Stimulated activated CD4-positive, alpha-beta T cell treated with anti-CD3 and anti-CD28 coated beads, TNF-alpha, amount 100 ng/mL, for 1 hour (primary cell): Measurements from ENCODE around the gene PHC2.

ENCODE experiments used
- DNase-seq, 3 donors: peaks; one replicate each; pipeline ENCODE4 v3.0.0-alpha.2; 2020; ENCODE audit warnings: low read depth in 3 of 3, low spot score in 1 of 3

PHC2 gene

DNA sequence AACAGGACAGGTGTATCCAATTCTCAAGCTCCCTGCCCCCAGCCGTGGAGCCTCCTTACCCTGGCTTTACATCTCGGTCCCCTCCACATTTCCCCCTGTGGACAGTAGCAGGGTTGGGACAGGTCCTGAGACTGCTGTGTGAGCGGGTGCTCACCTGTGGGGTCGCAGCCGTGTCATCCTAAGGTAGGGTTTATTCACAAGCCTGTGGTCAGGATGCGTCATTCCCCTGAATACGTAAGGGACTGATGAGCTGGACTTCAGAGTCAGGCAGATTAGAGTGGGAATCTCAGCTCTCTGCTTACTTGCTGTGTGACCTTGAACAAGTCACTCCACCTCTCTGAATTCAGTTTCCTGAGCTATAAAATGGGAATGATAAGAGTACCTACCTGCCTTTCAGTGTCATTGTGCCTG lies 156.9 kb downstream of the PHC2 start:
- DNase-seq = no peak
